ENCODE data around the gene IGFL1. TPM values are rescaled to one million over a fixed set of nuclear protein-coding genes. Genes with fewer than 3 reads are reported as not detected.

Gene IGFL1
- total RNA-seq (not detected), polyA plus RNA-seq (not detected)
- long read RNA-seq, donor 1, result 0 reads
- long read RNA-seq, donor 2, result 0 reads
- long read RNA-seq, donor 3, result 0 reads
- long read RNA-seq, donor 4, result 0 reads
- long read RNA-seq, donor 5, result 0 reads

DNA sequence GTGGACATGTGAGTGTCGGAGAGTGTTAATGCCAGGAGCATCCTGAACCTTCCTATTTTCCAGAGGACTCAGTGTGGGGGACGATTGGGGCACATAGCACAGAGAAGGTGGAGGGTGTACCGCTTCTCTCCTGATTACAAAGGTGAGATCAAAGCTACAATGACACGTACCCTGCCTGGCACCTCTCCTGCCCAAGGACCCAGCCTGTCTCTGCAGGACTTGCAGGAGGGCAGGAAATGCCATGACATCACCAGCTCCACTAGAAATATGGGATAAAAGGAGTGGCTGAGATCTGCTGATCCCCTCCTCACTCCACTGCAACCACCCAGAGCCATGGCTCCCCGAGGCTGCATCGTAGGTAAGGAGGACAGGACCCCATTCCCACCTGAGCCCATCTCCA is at the start of gene IGFL1:
Gene IGFL1 (plus strand): TSS at position 301 of the 400 bp plus-strand sequence. CDS start 33 bp downstream, at position 334.
- H3K9ac ChIP-seq (ENCODE audit: insufficient read depth in 1 of 2, low read length in 2 of 2), result no peak within 1 kb of the TSS
- TF ChIP-seq, protein P1, sequence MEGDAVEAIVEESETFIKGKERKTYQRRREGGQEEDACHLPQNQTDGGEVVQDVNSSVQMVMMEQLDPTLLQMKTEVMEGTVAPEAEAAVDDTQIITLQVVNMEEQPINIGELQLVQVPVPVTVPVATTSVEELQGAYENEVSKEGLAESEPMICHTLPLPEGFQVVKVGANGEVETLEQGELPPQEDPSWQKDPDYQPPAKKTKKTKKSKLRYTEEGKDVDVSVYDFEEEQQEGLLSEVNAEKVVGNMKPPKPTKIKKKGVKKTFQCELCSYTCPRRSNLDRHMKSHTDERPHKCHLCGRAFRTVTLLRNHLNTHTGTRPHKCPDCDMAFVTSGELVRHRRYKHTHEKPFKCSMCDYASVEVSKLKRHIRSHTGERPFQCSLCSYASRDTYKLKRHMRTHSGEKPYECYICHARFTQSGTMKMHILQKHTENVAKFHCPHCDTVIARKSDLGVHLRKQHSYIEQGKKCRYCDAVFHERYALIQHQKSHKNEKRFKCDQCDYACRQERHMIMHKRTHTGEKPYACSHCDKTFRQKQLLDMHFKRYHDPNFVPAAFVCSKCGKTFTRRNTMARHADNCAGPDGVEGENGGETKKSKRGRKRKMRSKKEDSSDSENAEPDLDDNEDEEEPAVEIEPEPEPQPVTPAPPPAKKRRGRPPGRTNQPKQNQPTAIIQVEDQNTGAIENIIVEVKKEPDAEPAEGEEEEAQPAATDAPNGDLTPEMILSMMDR (IDR thresholded peaks at IDR 0.05; ENCODE audit: control extremely low read depth, extremely low read depth), result no peak
- no peak for DNase-seq
- ATAC-seq (ENCODE audit: insufficient read depth, low FRiP score), result no peak
- peaks cover 0 to 5% (median 0%) of the 10 kb centered on the region in 5 donors for H3K4me1 ChIP-seq (ENCODE audit: control insufficient read depth in 5 of 5, insufficient read depth in 5 of 5, low read length in 5 of 5)
- WGBS, 2 donors, result 72 to 75% methylated on average over 6 of the region's 6 CpGs
- H3K27ac ChIP-seq (ENCODE audit: low read depth in 1 of 2, low read length in 1 of 2), result no peak within 1 kb of the TSS
- H3K4me3 ChIP-seq, result no peak within 1 kb of the TSS
- no peaks in the 10 kb centered on the region for H3K9me3 ChIP-seq (ENCODE audit: control insufficient read depth in 4 of 4, insufficient read depth in 3 of 4, low read length in 3 of 4)
- no peaks in the 10 kb centered on the region for H3K27me3 ChIP-seq (ENCODE audit: control insufficient read depth in 3 of 3, insufficient read depth in 3 of 3, low read length in 2 of 3)
- no peaks in the 10 kb centered on the region for H3K36me3 ChIP-seq (ENCODE audit: control insufficient read depth in 4 of 4, insufficient read depth in 4 of 4, low read length in 4 of 4)

DNA sequence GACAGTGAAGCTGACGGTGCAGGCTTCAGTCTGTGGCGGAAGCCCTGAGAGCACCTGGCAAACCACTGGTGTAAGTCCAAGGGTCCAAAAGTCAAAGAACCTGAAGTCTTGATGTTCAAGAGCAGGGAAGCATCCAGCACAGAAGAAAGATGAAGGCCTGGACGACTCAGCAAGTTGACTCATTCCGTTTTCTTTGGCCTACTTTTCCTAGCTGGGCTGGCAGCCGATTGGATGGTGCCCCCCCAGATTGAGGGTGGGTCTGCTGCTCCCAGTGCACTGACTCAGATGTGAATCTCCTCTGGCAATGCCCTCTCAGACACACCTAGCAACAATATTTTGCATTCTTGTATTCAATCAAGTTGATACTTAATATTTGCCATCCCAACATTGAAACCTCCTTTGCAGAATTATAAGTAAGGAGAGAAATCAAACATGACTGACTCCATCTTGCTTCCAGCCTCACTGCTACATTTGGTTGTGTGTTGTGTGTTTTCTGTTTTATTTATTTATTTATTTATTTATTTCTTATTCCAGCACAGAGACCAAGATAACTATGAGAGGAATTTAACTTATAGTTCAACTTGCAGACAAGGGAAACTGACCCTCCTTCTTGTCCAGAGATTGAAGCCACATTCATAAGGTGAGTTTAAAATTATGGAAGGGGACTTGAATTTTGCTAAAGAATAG is 48.7 kb upstream of the IGFL1 start:
- TF ChIP-seq, protein P1 (IDR thresholded peaks at IDR 0.05; ENCODE audit: control extremely low read depth, extremely low read depth), result no peak

DNA sequence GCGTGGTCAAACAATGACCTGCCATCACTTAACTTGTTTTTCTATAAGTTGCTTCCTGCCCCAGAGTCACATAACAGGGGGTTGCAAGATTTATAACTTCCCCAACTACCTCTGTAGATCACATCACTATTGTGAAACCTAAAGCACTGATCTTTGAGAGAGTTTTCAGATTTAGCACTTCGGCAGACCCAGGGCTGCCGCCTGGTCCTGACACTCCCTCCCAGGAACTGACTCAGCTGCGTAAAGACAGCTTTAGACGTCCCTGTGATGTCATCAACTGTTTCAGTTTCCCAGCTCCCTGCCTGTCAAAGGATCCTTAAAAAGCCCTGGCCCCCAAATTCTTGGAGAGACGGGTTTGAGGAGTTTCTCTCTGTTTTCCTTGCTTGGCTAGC is 48.2 kb upstream of the IGFL1 start:
- no peaks in the 10 kb centered on the region for H3K4me1 ChIP-seq (ENCODE audit: control insufficient read depth in 5 of 5, insufficient read depth in 5 of 5, low read length in 5 of 5)
- H3K9ac ChIP-seq (ENCODE audit: insufficient read depth in 1 of 2, low read length in 2 of 2), result no peak overlapping the region
- no peak for DNase-seq
- no peaks in the 10 kb centered on the region for H3K9me3 ChIP-seq (ENCODE audit: control insufficient read depth in 4 of 4, insufficient read depth in 3 of 4, low read length in 3 of 4)
- no peak overlapping the region for H3K4me3 ChIP-seq
- 20 to 41% methylated on average over 6 of the region's 6 CpGs for WGBS, 2 donors
- TF ChIP-seq, protein P1 (IDR thresholded peaks at IDR 0.05; ENCODE audit: control extremely low read depth, extremely low read depth), result no peak
- no peaks in the 10 kb centered on the region for H3K36me3 ChIP-seq (ENCODE audit: control insufficient read depth in 4 of 4, insufficient read depth in 4 of 4, low read length in 4 of 4)
- no peak for ATAC-seq (ENCODE audit: insufficient read depth, low FRiP score)
- H3K27me3 ChIP-seq (ENCODE audit: control insufficient read depth in 3 of 3, insufficient read depth in 3 of 3, low read length in 2 of 3), result no peaks in the 10 kb centered on the region
- no peak overlapping the region for H3K27ac ChIP-seq (ENCODE audit: low read depth in 1 of 2, low read length in 1 of 2)

More for the DNA sequence above, 48.7 kb upstream of the IGFL1 start:
- Histone ChIP-seq H3K9me3 (ENCODE audit: control insufficient read depth in 4 of 4, insufficient read depth in 3 of 4, low read length in 3 of 4) (no peaks in the 10 kb centered on the region), H3K4me1 (ENCODE audit: control insufficient read depth in 5 of 5, insufficient read depth in 5 of 5, low read length in 5 of 5) (no peaks in the 10 kb centered on the region), H3K36me3 (ENCODE audit: control insufficient read depth in 4 of 4, insufficient read depth in 4 of 4, low read length in 4 of 4) (no peaks in the 10 kb centered on the region), H3K27me3 (ENCODE audit: control insufficient read depth in 3 of 3, insufficient read depth in 3 of 3, low read length in 2 of 3) (no peaks in the 10 kb centered on the region), H3K9ac (ENCODE audit: insufficient read depth in 1 of 2, low read length in 2 of 2) (no peak overlapping the region), H3K4me3 (no peak overlapping the region), H3K27ac (ENCODE audit: low read depth in 1 of 2, low read length in 1 of 2) (no peak overlapping the region)
- no peak for DNase-seq
- ATAC-seq (ENCODE audit: insufficient read depth, low FRiP score), result no peak
- 72 to 74% methylated on average over 5 of the region's 5 CpGs for WGBS, 2 donors
